ENCODE results near the gene SCUBE2.
"Not testable (repeated sequence)": the region's sequence is repeated elsewhere in the genome, so short reads cannot be mapped to it uniquely, and the experiment has no call there.

SCUBE2 gene

DNA sequence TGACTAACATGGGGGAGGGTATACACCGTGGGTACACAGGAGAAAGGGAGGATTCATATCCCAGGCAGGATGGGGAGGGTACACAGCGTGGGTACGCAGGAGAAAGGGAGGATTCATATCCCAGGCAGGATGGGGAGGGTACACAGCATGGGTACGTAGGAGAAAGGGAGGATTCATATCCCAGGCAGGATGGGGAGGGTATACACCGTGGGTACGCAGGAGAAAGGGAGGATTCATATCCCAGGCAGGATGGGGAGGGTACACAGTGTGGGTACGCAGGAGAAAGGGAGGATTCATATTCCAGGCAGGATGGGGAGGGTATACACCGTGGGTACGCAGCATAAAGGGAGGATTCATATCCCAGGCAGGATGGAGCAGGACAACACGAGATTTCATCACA is 51.0 kb downstream of the SCUBE2 start:
- no peak for DNase-seq

- no peak for DNase-seq
Measured at GRCh38 chr11:9039863-9040262, 51.5 kb downstream of the SCUBE2 start.

- peak; percentile 48 to 54 for DNase-seq
Measured at GRCh38 chr11:9039198-9039597, 52.2 kb downstream of the SCUBE2 start.

- peak; percentile 65 to 72 for DNase-seq
Measured at GRCh38 chr11:9038541-9038940, 52.9 kb downstream of the SCUBE2 start.

DNA sequence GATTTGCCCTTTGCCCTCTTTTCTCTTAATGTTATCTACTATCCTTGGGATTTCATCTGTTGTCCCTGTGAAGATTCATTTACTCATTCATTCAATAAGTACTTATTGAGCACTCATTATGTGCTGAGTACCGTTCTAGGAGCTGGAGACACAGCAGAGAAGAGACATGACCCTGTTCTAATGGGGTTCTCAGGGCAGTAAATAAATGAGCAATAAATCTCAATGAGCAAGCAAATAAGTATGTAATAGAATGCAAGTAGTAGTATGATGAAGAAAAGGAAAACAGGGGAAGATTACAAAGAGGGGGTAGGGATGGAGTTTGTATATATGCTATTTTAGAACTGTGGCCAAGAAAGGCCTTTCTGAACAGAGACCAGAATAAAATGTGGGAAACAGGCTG is 53.4 kb downstream of the SCUBE2 start:
- no peak for DNase-seq

DNA sequence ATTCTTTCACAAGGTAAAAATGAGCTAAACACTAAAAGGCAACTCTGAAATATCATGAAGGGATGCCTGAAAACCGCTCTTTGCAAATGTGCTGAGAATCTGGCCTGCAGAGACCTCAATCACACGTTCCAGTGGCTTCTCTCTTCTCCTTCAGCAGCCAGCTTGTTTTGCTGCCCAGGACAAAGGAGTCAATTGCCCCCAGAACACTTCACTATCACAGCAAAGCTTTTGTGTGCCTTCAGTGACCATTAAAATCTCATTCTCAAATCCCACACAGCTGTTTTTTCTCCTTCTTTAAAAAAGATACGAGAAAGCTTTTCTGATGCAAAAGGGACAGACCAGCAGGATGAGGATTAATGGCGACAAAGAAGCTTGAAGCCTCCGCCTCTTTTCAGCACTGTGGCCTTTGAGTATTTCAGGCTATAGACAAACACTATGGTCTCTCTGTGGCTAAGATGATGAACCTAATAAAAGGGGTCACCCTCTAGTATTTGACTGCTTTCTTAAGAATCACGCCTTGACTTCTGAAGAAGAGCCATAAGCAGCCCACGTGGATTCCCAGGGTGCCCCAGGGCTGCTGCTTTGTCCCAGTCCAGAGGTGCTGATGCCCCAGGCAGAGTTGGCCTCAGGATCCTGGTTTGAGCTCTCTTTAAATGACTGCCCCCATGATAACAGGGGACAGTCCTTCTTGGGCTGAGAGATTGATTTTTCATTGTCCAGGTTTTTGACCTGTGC is 54.2 kb downstream of the SCUBE2 start:
- no peak for DNase-seq

- DNase-seq: no peak
Measured at GRCh38 chr11:9030601-9031000, 60.8 kb downstream of the SCUBE2 start.

- no peak for DNase-seq
Measured at GRCh38 chr11:9029422-9029821, 62.0 kb downstream of the SCUBE2 start.

GRCh38 chr11:9028581-9028980 is 62.8 kb downstream of the SCUBE2 start:
- DNase-seq: no peak

DNA sequence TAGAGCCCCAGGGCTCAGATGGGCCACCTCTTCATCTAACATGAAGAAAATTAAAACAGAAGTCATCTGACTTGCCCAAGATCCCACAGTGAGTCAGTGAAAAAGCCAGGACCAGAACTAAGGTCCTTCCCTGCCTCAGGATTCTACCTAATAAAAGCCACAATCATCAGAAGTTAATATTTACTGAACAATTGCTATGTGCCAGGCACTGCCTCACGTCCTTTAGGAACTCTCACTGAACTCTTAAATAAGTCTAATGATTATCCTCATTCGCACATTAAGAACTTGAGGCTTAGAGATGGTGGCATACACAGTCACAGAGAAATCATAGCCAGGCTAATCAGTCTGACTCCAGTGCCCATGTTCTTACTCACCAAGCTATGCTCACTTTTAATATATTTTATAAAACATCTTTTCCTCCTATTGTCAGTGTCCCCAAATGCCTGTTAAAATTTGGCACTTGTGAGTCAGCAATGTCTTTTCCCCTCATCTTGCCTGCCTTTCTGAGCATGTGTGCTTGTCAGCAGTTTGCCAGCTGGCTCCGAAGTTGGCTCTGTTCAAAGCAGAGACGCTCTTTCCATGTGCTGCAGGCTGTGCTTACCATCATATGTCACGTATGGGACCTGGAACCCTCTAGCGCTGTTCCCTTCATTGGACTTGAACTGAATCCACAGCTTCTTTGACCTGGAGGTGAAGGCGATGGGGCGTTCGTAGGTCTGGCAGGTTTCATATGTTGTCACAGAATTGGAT is 66.1 kb downstream of the SCUBE2 start:
- no peak for DNase-seq

GRCh38 chr11:9022961-9023680 is 68.3 kb downstream of the SCUBE2 start:
- no peak for DNase-seq

DNA sequence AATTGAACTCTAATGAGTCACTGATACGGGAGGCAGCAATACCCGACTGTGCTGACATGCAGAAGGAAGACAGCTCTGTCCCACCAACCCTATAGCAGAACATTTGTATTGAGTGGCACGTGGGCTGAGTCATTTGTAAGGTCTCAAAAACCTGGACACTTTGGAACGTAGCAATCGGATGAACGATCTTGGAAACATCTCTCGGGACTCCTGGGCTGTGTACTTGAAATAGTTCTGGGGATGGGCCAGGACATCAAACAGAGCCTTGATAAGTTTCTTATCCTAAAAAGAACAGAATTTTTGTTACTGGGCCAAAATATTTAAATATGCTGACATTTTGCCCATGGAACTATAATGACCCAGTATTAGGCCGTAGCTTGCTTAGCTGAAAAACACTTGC is 70.5 kb downstream of the SCUBE2 start:
- no peak for DNase-seq

DNA sequence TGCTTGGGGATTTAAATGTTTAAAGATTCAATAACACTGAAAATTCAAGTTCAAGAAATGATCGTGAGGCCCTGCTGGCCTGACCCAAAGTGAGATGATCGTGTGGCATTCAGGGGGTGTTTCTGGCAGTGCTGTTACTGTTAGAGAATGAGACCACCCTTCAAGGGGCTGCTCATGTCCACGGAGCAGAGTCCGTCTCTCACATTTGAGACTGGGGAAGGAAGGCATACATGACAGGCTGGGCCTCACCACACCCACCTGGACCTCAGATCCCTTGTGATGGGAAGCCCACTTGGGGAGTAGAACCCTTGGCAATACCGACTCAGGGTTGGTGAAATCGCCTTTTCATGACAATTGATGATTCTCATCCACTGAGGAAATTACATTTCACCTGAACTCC is 71.5 kb downstream of the SCUBE2 start:
- DNase-seq: no peak

DNA sequence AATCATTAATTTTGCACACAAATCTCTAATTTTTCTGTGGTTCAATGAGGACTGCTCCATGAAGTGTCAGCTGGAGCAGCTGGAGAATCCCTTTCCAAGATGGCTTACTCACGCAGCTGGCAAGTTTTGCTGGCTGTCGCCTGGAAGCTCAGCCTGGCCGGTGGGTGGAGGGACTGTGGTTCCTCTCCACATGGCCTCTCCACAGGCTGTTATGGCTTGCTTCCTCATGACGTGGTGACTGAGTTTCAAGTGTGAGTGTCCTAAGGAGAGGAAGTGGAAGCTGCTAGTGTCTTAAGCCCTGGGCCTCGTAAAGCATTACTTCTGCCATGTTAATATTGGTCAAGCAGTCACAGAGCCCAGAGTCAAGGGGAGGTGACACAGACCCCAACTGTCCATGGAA is 73.6 kb downstream of the SCUBE2 start:
- peak; percentile 91 to 97 for DNase-seq

GRCh38 chr11:9016916-9017642 is 74.3 kb downstream of the SCUBE2 start:
- peak; percentile 38 to 66 for DNase-seq

DNA sequence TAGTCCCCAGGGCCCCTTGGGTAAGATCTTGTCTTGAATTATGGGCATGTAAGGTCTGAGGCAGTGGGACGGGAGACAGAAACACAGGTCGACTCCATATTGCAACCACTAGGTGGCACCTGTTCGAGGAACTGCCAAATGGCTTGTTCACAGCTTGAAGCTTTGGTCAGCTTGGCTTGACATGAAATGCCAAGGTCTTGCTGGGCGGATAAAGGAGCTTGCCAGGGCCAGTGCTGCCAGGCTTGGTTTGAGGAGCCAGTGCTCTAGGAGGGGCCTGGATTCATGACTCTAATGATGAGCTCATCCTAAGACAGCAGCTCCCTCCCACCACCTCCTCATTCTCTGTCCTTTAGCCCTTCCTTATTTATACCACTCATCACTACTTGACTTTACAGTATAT is 75.7 kb downstream of the SCUBE2 start:
- DNase-seq: peak; percentile 63 to 73

GRCh38 chr11:9014826-9015225 is 76.6 kb downstream of the SCUBE2 start:
- DNase-seq: no peak

GRCh38 chr11:9013373-9013772 is 78.0 kb downstream of the SCUBE2 start:
- no peak for DNase-seq

GRCh38 chr11:9009538-9009937 is 81.9 kb downstream of the SCUBE2 start:
- DNase-seq: not testable (repeated sequence)

- no peak for DNase-seq
Measured at GRCh38 chr11:9008661-9009060, 82.7 kb downstream of the SCUBE2 start.

- DNase-seq: peak in 1 of 2 donors; percentile 51
Measured at GRCh38 chr11:9008011-9008550, 83.3 kb downstream of the SCUBE2 start.

GRCh38 chr11:9005087-9005486 is 86.3 kb downstream of the SCUBE2 start:
- DNase-seq: no peak

Data from inflammatory macrophage treated with lipopolysaccharide for 1 hour (primary cell).